ENCODE results near the gene SOD1. TPM values are rescaled to one million over a fixed set of nuclear protein-coding genes. Genes with fewer than 3 reads are reported as not detected.

The SOD1 gene
- total and polyA plus RNA-seq, 10 of the 15 experiments (the other 5 are each of a cell fraction or from before 2014, with no cell fraction given) = 171 to 710 (median 313) TPM

DNA sequence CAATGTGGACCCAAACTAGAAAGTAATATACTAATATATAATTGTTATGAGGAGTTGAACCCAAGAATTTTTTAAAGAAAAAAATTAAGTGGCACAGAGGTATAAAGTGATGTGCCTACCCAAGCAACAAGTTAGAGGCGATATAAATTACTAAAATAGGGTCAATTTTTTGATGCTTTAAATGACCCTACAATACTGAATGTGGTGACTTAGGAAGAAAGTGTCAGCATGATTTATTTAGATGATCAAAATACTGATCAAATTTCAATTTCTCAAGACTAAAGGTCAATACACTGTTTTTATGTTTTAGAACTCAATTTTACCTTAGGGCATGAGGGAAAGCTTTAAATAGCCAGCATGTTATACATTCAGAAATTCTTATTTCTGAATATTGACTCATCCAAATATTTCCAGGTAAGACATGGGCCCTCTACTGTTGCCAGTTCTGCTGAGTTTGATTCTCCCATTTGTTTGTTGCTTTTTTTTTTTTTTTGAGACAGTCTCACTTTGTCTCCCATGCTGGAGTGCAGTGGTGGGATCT, 52.3 kb downstream of the SOD1 start:
- no peak for ATAC-seq
- intact Hi-C loops (cut with micrococcal nuclease; ENCODE audit: unreplicated experiment) = no loop called here
- H3K4me3 ChIP-seq = no peak overlapping the region
- no peak overlapping the region for H3K27ac ChIP-seq (ENCODE audit: control insufficient read depth, insufficient read depth)
- H2AFZ ChIP-seq (ENCODE audit: control insufficient read depth, low read depth, low read length) = no peak overlapping the region
- TF ChIP-seq JUNB (IDR thresholded peaks at IDR 0.05) = no peak
- TF ChIP-seq ETV6 (conservative IDR thresholded peaks at IDR 0.05 in 1 of 2, IDR thresholded peaks at IDR 0.05 in 1 of 2; ENCODE audit: borderline replicate concordance in 1 of 2, low read depth in 1 of 2) = no peak
- no peak for TF ChIP-seq SUPT20H (IDR thresholded peaks at IDR 0.05; ENCODE audit: borderline replicate concordance, control insufficient read depth, low read depth, low read length)
- TF ChIP-seq, protein P1, sequence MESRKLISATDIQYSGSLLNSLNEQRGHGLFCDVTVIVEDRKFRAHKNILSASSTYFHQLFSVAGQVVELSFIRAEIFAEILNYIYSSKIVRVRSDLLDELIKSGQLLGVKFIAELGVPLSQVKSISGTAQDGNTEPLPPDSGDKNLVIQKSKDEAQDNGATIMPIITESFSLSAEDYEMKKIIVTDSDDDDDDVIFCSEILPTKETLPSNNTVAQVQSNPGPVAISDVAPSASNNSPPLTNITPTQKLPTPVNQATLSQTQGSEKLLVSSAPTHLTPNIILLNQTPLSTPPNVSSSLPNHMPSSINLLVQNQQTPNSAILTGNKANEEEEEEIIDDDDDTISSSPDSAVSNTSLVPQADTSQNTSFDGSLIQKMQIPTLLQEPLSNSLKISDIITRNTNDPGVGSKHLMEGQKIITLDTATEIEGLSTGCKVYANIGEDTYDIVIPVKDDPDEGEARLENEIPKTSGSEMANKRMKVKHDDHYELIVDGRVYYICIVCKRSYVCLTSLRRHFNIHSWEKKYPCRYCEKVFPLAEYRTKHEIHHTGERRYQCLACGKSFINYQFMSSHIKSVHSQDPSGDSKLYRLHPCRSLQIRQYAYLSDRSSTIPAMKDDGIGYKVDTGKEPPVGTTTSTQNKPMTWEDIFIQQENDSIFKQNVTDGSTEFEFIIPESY (IDR thresholded peaks at IDR 0.05) = no peak
- no peak for TF ChIP-seq SREBF1 (IDR thresholded peaks at IDR 0.05; ENCODE audit: low read length)
- no peaks in the 10 kb centered on the region for H3K9me3 ChIP-seq (replicated peaks; ENCODE audit: control insufficient read depth, insufficient read depth, low read length)
- ChIA-PET SMC1A (ENCODE audit: uncharacterized antibody, unreplicated experiment) (interaction anchor here (0.6 kb wide), 1 partner anchor 14 kb away, joined by 4 read pairs; no protein-coding TSS in a partner anchor), RAD21 (ENCODE audit: unreplicated experiment) (no interaction called here), POLR2A (interaction anchor here (0.7 to 1.0 kb wide), 2 partner anchors 14 to 49 kb away, joined by 3 read pairs; no protein-coding TSS in a partner anchor), CTCF (no interaction called here)
- in situ Hi-C loops (cut with MboI) = no loop called here
- H3K4me1 ChIP-seq (ENCODE audit: control insufficient read depth, insufficient read depth, low read length) = peaks cover 7% of the 10 kb centered on the region
- DNase-seq (ENCODE audit: low read depth, low spot score) = no peak
- H3K79me2 ChIP-seq (ENCODE audit: control insufficient read depth, insufficient read depth, low read length) = peaks cover 85% of the 10 kb centered on the region
- H3K4me2 ChIP-seq (ENCODE audit: control insufficient read depth, insufficient read depth) = no peak overlapping the region
- 100% methylated on average over 1 of the region's 1 CpG for WGBS (ENCODE audit: insufficient coverage, insufficient replicate concordance, low lambda C conversion rate, missing lambda C conversion rate)
- FAIRE-seq = no peak
- no peak overlapping the region for H3K9ac ChIP-seq (ENCODE audit: control insufficient read depth, insufficient read depth, low read length)
- H3K27me3 ChIP-seq (replicated peaks in 1 of 2; ENCODE audit: control insufficient read depth in 2 of 2, insufficient read depth in 2 of 2, low read length in 1 of 2) = no peaks in the 10 kb centered on the region
- H3K36me3 ChIP-seq (ENCODE audit: control insufficient read depth in 2 of 2, insufficient read depth in 2 of 2, low read length in 1 of 2) = no peaks in the 10 kb centered on the region
- no peaks in the 10 kb centered on the region; the same call in 1 of the 2 replicates for H4K20me1 ChIP-seq (ENCODE audit: control insufficient read depth, insufficient read depth)
- BruUV-seq (replicated peaks) = no TSS peak

Data from GM12878 (cell line).